KMS-11 (cell line): ENCODE measurements around the gene DLX1.

Source experiments
- H2AFZ ChIP-seq: fragments of 200-600 bp; sonication (generic); 2 replicates; pipeline ENCODE4 v1.6.1; 2016; ENCODE audit warnings: antibody characterized with exemption, mixed run types, low read depth
- H3K27ac ChIP-seq: fragments of 200-600 bp; sonication (generic); 2 replicates; pipeline ENCODE4 v1.6.1; 2016; ENCODE audit warnings: mild to moderate bottlenecking, mixed run types
- H3K27me3 ChIP-seq: fragments of 200-600 bp; sonication (generic); 2 replicates; pipeline ENCODE4 v1.6.1; 2017; ENCODE audit warnings: mild to moderate bottlenecking, low read depth, mixed run types, moderate library complexity; ENCODE audit not compliant: insufficient read depth
- H3K36me3 ChIP-seq: fragments of 200-600 bp; sonication (generic); 2 replicates; pipeline ENCODE4 v1.6.1; 2017; ENCODE audit warnings: mild to moderate bottlenecking, mixed run types; ENCODE audit not compliant: insufficient read depth
- H3K4me1 ChIP-seq: fragments of 200-600 bp; sonication (generic); 2 replicates; pipeline ENCODE4 v1.6.1; 2016; ENCODE audit warnings: mild to moderate bottlenecking, low read depth, mixed run types; ENCODE audit not compliant: poor library complexity, severe bottlenecking
- H3K4me2 ChIP-seq: fragments of 200-600 bp; sonication (generic); 2 replicates; pipeline ENCODE4 v1.7.0; 2016; ENCODE audit warnings: mild to moderate bottlenecking, mixed run types
- H3K4me3 ChIP-seq: fragments of 200-600 bp; sonication (generic); IDR thresholded peaks from 2 replicates; pipeline ENCODE4 v1.6.1; 2017; ENCODE audit warnings: low read depth, low read length, mixed read lengths; ENCODE audit not compliant: insufficient read depth
- H3K79me2 ChIP-seq: fragments of 200-600 bp; sonication (generic); 2 replicates; pipeline ENCODE4 v1.6.1; 2016; ENCODE audit warnings: low read depth, mixed run types; ENCODE audit not compliant: insufficient read depth
- H3K9ac ChIP-seq: fragments of 200-600 bp; sonication (generic); 2 replicates; pipeline ENCODE4 v1.6.1; 2016; ENCODE audit warnings: mild to moderate bottlenecking, mixed run types
- H4K20me1 ChIP-seq: fragments of 200-600 bp; sonication (generic); 2 replicates; pipeline ENCODE4 v1.6.1; 2016; ENCODE audit warnings: mild to moderate bottlenecking, mixed run types; ENCODE audit not compliant: insufficient read depth
- TF ChIP-seq, protein P1 (sequence below): fragments of 200-600 bp; sonication (generic); conservative IDR thresholded peaks from 2 replicates; pipeline ENCODE4 v1.6.1; 2017; ENCODE audit warnings: low read depth, mild to moderate bottlenecking, antibody characterized with exemption, low read length, moderate library complexity, mixed read lengths

Gene DLX1

DNA sequence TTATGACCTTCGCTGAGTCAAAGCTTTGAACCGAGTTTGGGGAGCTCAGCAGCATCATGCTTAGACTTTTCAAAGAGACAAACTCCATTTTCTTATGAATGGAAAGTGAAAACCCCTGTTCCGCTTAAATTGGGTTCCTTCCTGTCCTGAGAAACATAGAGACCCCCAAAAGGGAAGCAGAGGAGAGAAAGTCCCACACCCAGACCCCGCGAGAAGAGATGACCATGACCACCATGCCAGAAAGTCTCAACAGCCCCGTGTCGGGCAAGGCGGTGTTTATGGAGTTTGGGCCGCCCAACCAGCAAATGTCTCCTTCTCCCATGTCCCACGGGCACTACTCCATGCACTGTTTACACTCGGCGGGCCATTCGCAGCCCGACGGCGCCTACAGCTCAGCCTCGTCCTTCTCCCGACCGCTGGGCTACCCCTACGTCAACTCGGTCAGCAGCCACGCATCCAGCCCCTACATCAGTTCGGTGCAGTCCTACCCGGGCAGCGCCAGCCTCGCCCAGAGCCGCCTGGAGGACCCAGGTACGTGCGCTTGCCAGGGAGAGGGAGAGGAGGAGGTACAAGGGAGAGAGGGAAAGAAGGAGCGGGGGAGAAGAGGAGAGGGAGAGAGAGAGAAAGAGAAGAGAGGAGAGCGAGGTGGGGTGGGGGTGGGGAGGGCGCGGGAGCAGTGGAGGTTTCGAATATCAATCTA lies at the start of gene DLX1:
Gene DLX1, plus strand, starts transcription at position 48 of the 700 bp plus-strand sequence. Its CDS starts 171 bp downstream, at position 219.
- H4K20me1 ChIP-seq, result no peaks in the 10 kb centered on the region
- H3K27me3 ChIP-seq, result peaks cover 56% of the 10 kb centered on the region
- peaks cover 4% of the 10 kb centered on the region for H3K4me1 ChIP-seq
- no peaks in the 10 kb centered on the region for H3K79me2 ChIP-seq
- peak within 1 kb of the TSS; percentile 65 for H2AFZ ChIP-seq
- H3K27ac ChIP-seq, result no peak within 1 kb of the TSS
- H3K4me2 ChIP-seq, result peak within 1 kb of the TSS; percentile 28
- peak within 1 kb of the TSS; percentile 86 for H3K4me3 ChIP-seq
- TF ChIP-seq, protein P1, sequence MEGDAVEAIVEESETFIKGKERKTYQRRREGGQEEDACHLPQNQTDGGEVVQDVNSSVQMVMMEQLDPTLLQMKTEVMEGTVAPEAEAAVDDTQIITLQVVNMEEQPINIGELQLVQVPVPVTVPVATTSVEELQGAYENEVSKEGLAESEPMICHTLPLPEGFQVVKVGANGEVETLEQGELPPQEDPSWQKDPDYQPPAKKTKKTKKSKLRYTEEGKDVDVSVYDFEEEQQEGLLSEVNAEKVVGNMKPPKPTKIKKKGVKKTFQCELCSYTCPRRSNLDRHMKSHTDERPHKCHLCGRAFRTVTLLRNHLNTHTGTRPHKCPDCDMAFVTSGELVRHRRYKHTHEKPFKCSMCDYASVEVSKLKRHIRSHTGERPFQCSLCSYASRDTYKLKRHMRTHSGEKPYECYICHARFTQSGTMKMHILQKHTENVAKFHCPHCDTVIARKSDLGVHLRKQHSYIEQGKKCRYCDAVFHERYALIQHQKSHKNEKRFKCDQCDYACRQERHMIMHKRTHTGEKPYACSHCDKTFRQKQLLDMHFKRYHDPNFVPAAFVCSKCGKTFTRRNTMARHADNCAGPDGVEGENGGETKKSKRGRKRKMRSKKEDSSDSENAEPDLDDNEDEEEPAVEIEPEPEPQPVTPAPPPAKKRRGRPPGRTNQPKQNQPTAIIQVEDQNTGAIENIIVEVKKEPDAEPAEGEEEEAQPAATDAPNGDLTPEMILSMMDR, result no peak
- H3K36me3 ChIP-seq, result no peaks in the 10 kb centered on the region
- no peak within 1 kb of the TSS; the same call in 1 of the 2 replicates for H3K9ac ChIP-seq

DNA sequence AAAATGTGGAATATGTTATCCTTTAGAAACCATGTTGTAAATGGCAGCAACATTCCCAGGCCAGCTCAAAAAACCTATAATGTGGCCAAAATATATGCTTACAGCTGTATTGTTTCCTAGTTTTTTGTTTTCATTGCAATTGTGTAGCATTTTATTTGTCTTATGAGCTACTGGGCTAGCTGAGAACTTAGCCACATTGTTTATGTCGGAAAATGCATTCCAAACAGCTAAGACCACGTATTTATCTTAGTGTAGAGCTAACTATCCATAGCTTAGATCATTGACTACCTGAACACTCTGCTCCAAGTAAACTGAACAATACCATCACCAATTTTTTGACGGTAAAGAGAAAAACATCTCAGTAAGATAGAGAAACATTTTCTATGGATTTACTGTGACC lies 47.2 kb upstream of the DLX1 start:
- no peak overlapping the region for H3K27ac ChIP-seq
- TF ChIP-seq, protein P1, result no peak
- no peaks in the 10 kb centered on the region for H4K20me1 ChIP-seq
- H3K79me2 ChIP-seq, result no peaks in the 10 kb centered on the region
- no peak overlapping the region for H3K4me3 ChIP-seq
- H3K9ac ChIP-seq, result no peak overlapping the region
- no peaks in the 10 kb centered on the region for H3K36me3 ChIP-seq
- no peaks in the 10 kb centered on the region for H3K4me1 ChIP-seq
- H2AFZ ChIP-seq, result no peak overlapping the region
- H3K4me2 ChIP-seq, result no peak overlapping the region
- no peaks in the 10 kb centered on the region for H3K27me3 ChIP-seq

DNA sequence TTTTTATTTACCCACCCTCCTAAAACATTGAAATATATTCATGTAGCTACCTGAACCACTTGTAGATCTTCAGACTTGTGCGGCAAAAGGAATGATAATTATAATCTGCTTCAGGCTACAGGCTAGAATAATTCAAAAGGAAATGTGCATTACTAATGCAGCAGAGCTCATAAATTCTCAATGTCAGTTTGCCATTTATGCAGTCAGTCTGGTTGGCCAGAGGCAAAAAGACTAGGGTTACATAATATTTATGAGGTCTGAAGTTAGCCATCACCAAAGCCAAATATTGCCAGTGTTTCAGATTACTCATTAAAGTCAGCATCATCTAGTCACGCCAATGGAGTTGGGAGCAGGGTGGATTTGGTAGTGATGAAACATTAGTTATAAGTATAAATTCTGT lies 46.7 kb upstream of the DLX1 start:
- TF ChIP-seq, protein P1, result no peak
- Histone ChIP-seq H3K36me3 (no peaks in the 10 kb centered on the region), H4K20me1 (no peaks in the 10 kb centered on the region), H3K27me3 (no peaks in the 10 kb centered on the region), H2AFZ (no peak overlapping the region), H3K9ac (no peak overlapping the region), H3K4me1 (no peaks in the 10 kb centered on the region), H3K27ac (no peak overlapping the region), H3K4me3 (no peak overlapping the region), H3K79me2 (no peaks in the 10 kb centered on the region), H3K4me2 (no peak overlapping the region)

DNA sequence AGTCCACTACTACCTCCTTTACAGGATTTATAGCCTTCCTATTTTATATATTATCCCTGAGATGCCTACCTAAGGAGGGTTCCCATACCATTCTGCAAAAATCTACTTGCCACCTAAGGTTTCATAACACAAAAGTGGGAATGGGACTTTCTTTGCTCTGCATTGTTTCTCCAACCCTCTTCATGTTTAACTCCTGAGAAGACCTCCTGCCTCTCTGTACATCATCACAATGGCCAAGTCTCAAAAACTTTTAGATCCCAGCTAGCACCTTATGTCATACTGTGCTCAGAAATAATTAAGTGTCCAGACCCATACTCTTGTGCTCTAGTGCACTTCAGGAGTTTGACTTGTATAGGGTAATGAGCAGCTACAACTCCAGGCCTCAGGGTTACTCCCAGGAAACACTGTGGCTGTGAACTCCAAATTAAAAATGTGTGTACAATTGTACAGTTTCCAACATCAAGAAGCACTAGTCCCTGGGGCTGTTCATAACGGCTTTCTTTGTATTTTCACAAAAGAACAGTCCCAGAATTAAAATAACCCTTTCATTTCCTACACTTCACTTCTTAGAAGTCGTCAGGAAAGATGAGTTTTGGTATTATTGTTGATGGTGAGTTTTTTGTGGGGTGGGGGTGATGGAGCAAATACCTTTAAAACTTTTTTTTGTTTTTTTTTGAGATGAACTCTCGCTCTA lies 46.1 kb upstream of the DLX1 start:
- no peak overlapping the region for H3K4me3 ChIP-seq
- H3K4me1 ChIP-seq, result no peaks in the 10 kb centered on the region
- no peaks in the 10 kb centered on the region for H3K36me3 ChIP-seq
- H3K9ac ChIP-seq, result no peak overlapping the region
- TF ChIP-seq, protein P1, result no peak
- no peaks in the 10 kb centered on the region for H3K79me2 ChIP-seq
- H3K4me2 ChIP-seq, result no peak overlapping the region
- no peak overlapping the region for H2AFZ ChIP-seq
- H3K27ac ChIP-seq, result no peak overlapping the region
- H4K20me1 ChIP-seq, result no peaks in the 10 kb centered on the region
- no peaks in the 10 kb centered on the region for H3K27me3 ChIP-seq
